ENCODE measurements around the gene HIRA. TPM values are rescaled to one million over a fixed set of nuclear protein-coding genes. Genes with fewer than 3 reads are reported as not detected.

The HIRA gene
- total and polyA plus RNA-seq, 11 donors, result 3.7 to 25.4 (median 17.3) TPM

GRCh38 chr22:19466848-19467752 lies 35.6 kb upstream of the HIRA start:
- WGBS, 4 donors, result 88 to 94% (median 92%) methylated on average over 9 of the region's 9 CpGs
- Histone ChIP-seq H3K4me3 (no peak overlapping the region), H3K27ac (no peak overlapping the region), H3K27me3 (no peaks in the 10 kb centered on the region), H3K9me3 (no peaks in the 10 kb centered on the region), H3K4me1 (peaks cover 0 to 7% (median 0%) of the 10 kb centered on the region in 12 donors), H3K36me3 (peaks cover 2 to 100% (median 99%) of the 10 kb centered on the region in 9 donors)
- ATAC-seq, result no peak
- TF ChIP-seq, protein P1, sequence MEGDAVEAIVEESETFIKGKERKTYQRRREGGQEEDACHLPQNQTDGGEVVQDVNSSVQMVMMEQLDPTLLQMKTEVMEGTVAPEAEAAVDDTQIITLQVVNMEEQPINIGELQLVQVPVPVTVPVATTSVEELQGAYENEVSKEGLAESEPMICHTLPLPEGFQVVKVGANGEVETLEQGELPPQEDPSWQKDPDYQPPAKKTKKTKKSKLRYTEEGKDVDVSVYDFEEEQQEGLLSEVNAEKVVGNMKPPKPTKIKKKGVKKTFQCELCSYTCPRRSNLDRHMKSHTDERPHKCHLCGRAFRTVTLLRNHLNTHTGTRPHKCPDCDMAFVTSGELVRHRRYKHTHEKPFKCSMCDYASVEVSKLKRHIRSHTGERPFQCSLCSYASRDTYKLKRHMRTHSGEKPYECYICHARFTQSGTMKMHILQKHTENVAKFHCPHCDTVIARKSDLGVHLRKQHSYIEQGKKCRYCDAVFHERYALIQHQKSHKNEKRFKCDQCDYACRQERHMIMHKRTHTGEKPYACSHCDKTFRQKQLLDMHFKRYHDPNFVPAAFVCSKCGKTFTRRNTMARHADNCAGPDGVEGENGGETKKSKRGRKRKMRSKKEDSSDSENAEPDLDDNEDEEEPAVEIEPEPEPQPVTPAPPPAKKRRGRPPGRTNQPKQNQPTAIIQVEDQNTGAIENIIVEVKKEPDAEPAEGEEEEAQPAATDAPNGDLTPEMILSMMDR (IDR thresholded peaks at IDR 0.05), result no peak
- no peak for TF ChIP-seq POLR2A (IDR thresholded peaks at IDR 0.05)
- intact Hi-C loops (cut with DNase I), result loop anchor here in 1 of 10 donors (10.0 kb wide), 2 partner anchors 82 to 272 kb away; no protein-coding TSS in a partner anchor
- DNase-seq, result no peak

- ATAC-seq (no peak), DNase-seq (no peak)
- no peaks in the 10 kb centered on the region for H3K9me3 ChIP-seq
- peaks cover 2 to 100% (median 98%) of the 10 kb centered on the region in 9 donors for H3K36me3 ChIP-seq
- WGBS, 4 donors, result 81 to 93% (median 92%) methylated on average over 10 to 14 of the region's 14 CpGs
- no peak overlapping the region for H3K4me3 ChIP-seq
- H3K27ac ChIP-seq, result no peak overlapping the region
- peaks cover 0 to 7% (median 0%) of the 10 kb centered on the region in 12 donors for H3K4me1 ChIP-seq
- intact Hi-C loops (cut with DNase I), result loop anchor here in 1 of 10 donors (10.0 kb wide), 2 partner anchors 81 to 271 kb away; no protein-coding TSS in a partner anchor
- H3K27me3 ChIP-seq, result no peaks in the 10 kb centered on the region
- TF ChIP-seq, protein P1 (IDR thresholded peaks at IDR 0.05), result no peak
- TF ChIP-seq POLR2A (IDR thresholded peaks at IDR 0.05), result no peak
These were observed 34.7 kb upstream of the HIRA start for GRCh38 chr22:19466126-19466716.

- H3K36me3 ChIP-seq, result peaks cover 2 to 100% (median 92%) of the 10 kb centered on the region in 9 donors
- H3K27ac ChIP-seq, result no peak overlapping the region
- ATAC-seq (no peak), DNase-seq (no peak)
- no peaks in the 10 kb centered on the region for H3K27me3 ChIP-seq
- no peak for TF ChIP-seq POLR2A (IDR thresholded peaks at IDR 0.05)
- TF ChIP-seq, protein P1 (IDR thresholded peaks at IDR 0.05), result no peak
- 90 to 95% (median 92%) methylated on average over 4 of the region's 4 CpGs for WGBS, 4 donors
- no peak overlapping the region for H3K4me3 ChIP-seq
- intact Hi-C loops (cut with DNase I), result loop anchor here in 1 of 10 donors (10.0 kb wide), 2 partner anchors 80 to 270 kb away; no protein-coding TSS in a partner anchor
- no peaks in the 10 kb centered on the region for H3K9me3 ChIP-seq
- H3K4me1 ChIP-seq, result peaks cover 0 to 7% (median 0%) of the 10 kb centered on the region in 12 donors
These were observed 33.4 kb upstream of the HIRA start for GRCh38 chr22:19464975-19465374.

DNA sequence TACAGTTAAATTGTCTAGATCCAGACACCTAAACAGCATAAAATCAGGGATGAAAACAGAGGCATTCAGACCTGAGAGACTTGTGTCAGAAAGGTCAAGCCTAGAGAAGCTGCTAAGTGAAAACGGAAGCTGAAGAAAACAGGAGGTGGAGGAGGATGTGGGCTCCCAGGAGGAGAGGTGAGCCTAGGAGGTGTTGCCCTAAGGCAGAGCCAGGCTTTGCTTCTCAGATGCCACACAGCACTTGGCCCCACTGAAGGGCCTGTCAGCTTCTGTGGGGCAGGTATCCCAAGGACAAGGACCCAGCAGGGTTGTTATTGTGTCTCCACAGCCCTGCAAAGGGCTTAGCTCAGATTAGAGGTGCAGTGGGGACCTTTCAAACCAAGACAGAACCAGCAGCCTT lies 33.0 kb upstream of the HIRA start:
- H3K9me3 ChIP-seq, result no peaks in the 10 kb centered on the region
- DNase-seq (no peak), ATAC-seq (no peak)
- H3K27ac ChIP-seq, result no peak overlapping the region
- WGBS, 4 donors, result 58 to 79% (median 65%) methylated on average over 1 of the region's 1 CpG
- peaks cover 0 to 7% (median 0%) of the 10 kb centered on the region in 12 donors for H3K4me1 ChIP-seq
- no peaks in the 10 kb centered on the region for H3K27me3 ChIP-seq
- H3K36me3 ChIP-seq, result peaks cover 2 to 100% (median 92%) of the 10 kb centered on the region in 9 donors
- intact Hi-C loops (cut with DNase I), result loop anchor here in 1 of 10 donors (10.0 kb wide), 2 partner anchors 80 to 270 kb away; no protein-coding TSS in a partner anchor
- H3K4me3 ChIP-seq, result no peak overlapping the region
- TF ChIP-seq POLR2A (IDR thresholded peaks at IDR 0.05), result no peak
- TF ChIP-seq, protein P1 (IDR thresholded peaks at IDR 0.05), result no peak
